NCI-H2107 (cell line): ENCODE data around the gene ZNF431.
"Not testable (repeated sequence)": the region's sequence is repeated elsewhere in the genome, so short reads cannot be mapped to it uniquely, and the experiment has no call there.

Source experiments
- DNase-seq: peaks from one replicate; lab custom pipeline; 2025; lab: John Stamatoyannopoulos, UW

Gene ZNF431

DNA sequence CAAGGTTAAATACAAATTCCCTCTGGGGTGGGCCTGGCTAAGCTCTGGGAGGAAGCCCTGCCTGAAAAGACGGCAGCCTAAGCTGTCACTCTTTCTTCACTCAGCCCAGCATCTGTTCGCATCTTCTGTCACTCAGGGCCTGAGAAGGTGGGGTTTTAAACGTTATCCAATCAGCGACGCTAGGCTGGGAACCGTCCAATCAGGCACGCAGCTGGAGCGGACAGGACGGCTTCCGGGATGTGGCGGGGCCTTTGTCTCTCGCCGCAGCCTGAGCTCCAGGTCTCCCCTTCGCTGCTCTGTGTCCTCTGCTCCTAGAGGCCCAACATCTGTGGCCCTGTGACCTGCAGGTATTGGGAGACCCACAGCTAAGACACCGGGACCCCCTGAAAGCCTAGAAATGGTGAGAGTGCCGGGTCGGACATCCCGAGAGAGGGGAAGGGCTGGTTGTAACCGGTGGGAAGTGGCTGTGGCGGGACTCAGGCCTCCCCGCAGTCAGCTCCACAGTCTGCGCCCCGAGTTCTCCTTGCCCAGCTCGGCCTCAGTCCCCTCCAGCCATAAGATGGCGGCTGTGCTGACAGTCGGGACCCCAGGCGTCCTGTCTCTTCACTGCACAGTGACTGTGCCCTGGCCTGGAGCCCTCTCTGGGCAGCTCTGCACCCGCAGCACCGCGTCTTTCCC lies at the start of gene ZNF431:
TSS of gene ZNF431 (plus strand) at position 254 of the 678 bp plus-strand sequence. CDS start at position 398, 144 bp downstream.
- DNase-seq = peak; percentile 89

GRCh38 chr19:21092109-21092508 lies 49.7 kb upstream of the ZNF431 start:
- no peak for DNase-seq

DNA sequence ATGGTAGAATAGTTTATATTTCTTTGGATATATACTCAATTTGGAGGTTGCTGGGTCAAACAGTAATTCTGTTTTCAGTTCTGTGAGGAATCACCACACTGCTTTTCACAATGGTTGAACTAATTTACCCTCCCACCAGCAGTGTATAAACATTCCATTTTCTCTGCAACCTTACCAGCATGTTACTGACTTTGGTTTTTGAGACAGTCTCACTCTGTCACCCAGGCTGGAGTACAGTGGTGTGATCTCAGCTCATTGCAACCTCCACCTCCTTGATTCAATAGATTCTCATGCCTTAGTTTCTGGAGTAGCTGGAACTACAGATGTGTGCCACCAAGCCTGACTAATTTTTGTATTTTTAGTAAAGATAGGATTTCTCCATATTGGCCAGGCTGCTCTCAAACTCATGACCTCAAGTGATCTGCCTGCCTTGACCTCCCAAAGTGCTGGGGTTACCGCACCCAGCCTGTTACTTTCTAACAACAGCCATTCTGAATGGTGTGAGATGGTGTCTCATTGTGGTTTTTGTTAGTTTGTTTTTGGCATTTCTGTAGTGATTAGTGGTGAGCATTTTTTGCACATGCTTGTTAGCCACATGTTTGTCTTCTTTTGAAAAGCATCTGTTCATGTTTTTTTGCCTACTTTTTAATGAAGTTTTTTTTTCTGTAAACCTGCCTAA lies 47.4 kb upstream of the ZNF431 start:
- DNase-seq = no peak

- no peak for DNase-seq
Observed at GRCh38 chr19:21098291-21098690, 43.5 kb upstream of the ZNF431 start.

GRCh38 chr19:21101521-21102242 lies 40.2 kb upstream of the ZNF431 start:
- no peak for DNase-seq

DNA sequence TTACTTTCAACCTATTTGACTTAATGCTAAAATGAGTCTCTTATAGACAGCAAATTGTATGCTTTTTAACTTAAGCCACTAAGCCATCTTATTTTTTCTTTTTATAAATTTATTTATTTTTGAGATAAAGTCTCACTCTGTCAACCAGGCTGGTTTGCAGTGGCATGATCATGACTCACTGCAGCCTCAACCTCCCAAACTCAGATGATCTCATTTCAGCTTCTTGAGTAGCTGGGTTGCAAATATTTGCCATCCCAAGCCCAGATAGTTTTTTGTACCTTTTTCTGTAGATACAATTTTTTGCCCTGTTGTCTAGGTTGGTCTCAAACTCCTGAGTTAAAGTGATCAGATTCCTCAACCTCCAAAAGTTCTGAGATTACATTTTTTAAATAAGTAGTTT lies 32.7 kb upstream of the ZNF431 start:
- DNase-seq = no peak

GRCh38 chr19:21110183-21110582 lies 31.7 kb upstream of the ZNF431 start:
- no peak for DNase-seq

DNA sequence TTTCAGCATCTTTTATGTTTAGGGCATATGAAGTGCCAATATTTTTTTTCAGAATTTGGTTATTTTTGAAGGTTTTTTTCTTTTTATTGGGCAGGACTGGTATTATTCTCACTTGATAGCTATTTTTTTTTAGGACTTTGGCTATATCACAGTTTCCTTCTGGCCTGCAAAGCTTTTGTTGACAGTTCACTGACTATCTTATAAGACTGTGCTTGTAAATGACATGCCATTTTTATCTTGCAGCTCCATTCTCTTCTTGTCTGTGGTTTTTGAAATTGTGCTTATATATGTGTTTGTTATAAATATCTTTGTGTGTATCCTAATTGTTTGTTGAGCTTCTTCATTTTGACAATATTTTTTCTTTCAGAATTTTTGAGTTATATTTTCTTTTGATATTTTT lies 26.4 kb upstream of the ZNF431 start:
- no peak for DNase-seq

- DNase-seq = no peak
Observed at GRCh38 chr19:21117041-21117907, 24.6 kb upstream of the ZNF431 start.

- DNase-seq = no peak
Observed at GRCh38 chr19:21126078-21126477, 15.8 kb upstream of the ZNF431 start.

DNA sequence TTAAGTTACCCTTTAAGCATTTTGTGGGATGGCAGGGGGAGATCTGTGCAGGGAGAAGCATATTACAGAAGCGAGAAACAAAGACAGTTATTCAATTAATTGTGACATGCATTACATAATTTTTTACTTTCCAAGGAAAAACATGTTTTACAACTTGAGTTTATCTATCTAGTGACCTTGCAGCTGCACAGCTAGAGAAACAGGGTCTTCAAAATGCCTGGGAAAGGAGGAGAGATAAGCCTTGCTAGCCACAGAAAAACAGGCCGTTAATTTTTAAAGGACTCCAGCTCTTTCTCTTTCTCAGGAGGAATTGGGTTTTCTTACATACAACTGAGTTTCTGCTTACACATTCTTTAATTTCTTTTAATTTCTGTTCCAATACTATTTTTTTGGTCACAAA lies 14.8 kb upstream of the ZNF431 start:
- no peak for DNase-seq

- no peak for DNase-seq
Observed at GRCh38 chr19:21127898-21128297, 13.9 kb upstream of the ZNF431 start.

DNA sequence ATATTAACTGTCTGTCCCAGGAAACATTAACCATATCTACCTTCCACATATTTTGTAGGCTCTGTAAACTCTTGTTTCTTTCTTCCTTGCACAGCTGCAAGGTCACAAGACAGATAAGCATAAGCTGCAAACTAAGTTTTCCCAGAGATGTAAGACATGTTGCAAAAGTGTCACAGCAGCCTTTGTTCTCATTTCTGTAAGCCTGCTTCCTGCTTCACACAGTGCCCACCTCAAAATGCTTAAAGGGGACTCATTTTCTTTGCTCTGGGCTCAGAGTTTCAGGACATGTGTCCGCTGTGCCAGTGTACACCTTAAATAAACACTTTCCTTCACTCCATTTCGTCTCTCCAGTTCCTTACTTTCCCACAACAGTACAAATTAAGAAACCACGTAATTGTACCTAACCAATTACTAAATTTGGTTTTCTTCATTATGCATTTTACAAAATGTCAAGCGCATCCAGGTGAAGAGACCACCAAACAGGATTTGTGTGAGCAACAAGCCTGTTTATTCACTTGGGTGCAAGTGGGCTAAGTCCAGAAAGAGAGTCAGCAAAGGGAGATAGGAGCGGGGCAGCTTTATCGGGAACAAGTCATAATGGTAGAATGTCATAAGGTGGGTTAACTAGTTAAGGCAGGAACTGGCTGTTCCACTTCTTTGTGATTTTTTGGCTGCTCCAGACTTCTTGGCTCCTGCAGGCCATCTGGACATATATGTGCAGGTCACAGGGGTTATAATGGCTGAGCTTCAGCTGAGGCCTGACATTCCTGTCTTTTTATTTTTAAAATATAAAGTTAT lies 12.7 kb upstream of the ZNF431 start:
- DNase-seq = no peak

GRCh38 chr19:21130097-21130775 lies 11.6 kb upstream of the ZNF431 start:
- DNase-seq = no peak

GRCh38 chr19:21133633-21134032 lies 8.2 kb upstream of the ZNF431 start:
- no peak for DNase-seq

DNA sequence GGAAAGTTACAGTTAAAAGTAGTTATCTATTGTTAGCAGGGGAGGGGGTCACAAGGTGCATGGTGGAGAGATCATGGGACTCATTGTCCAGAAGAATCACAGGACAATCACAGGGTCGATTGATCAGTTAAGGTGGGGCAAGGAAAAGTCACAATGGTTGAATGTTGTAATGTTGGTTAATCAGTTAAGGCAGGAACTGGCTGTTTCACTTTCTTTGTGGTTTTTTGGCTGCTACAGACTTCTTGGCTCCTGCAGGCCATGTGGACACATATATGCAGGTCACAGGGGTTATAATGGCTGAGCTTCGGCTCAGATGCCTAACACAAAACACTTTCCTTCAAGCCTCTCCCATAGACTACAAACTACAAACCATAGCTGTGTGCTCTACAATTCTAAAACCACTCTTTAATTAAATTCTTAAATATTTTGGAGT lies 6.9 kb upstream of the ZNF431 start:
- DNase-seq = no peak

DNA sequence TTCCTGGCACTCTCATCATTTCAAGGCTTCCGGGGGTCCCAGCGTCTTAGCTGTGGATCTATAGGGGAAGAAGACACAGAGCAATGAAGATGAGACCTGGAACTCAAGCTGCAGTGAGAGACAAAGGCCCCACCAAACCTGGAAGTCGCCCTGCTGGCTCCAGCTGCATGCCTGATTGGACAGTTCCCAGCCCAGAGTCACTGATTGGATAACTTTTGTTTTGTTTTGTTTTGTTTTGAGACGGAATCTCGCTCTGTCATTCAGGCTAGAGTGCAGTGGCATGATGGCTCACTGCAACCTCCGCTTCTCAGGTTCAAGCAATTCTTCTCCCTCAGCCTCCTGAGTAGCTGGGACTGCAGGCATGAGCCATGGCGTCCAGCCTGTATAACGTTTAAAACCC lies 6.4 kb upstream of the ZNF431 start:
- DNase-seq = no peak

DNA sequence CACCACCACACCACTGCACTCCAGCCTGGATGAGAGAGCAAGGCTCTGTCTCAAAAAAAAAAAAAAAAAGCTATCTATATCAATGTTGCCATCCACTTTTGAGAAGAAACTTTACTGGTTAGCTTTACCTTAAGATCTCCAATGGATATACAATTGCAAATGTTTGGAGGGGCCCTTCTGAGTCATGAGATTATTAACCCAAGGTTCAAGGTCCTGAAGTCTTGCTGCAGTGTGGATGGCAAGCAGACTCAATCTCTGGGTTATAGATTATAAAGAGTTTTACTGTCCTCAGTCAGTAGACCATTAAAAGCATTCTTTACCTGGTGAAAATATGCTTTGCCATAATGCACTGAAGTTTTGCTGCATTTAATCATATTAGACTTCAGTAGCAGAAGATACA lies 3.7 kb upstream of the ZNF431 start:
- no peak for DNase-seq

- DNase-seq = not testable (repeated sequence)
Observed at GRCh38 chr19:21141006-21141405, 834 bp upstream of the ZNF431 start.

- no peak for DNase-seq
Observed at GRCh38 chr19:21143428-21143827, 1.6 kb downstream of the ZNF431 start.

GRCh38 chr19:21143854-21144253 lies 2.0 kb downstream of the ZNF431 start:
- no peak for DNase-seq
